ENCODE data around the gene AXIN2.

Gene AXIN2

DNA sequence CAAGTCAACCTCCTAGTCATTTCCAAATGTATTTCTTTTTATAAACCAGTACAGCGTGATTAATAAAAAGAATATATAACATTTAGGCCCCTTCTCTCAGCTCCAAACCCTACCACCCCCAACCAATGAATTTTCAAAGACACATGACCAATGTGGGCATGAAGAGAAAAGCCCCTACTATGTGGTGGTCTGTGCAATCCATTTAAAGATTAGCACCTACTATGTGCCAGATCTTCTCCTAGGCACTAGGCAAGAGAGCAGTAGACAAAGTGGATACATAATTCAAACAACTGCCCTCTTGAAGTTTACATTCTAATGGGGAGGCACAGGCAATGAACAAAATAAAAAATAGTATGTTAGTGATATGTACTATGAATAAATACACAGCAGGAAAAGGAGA, 19.4 kb downstream of the AXIN2 start:
- TF ChIP-seq, protein P1, sequence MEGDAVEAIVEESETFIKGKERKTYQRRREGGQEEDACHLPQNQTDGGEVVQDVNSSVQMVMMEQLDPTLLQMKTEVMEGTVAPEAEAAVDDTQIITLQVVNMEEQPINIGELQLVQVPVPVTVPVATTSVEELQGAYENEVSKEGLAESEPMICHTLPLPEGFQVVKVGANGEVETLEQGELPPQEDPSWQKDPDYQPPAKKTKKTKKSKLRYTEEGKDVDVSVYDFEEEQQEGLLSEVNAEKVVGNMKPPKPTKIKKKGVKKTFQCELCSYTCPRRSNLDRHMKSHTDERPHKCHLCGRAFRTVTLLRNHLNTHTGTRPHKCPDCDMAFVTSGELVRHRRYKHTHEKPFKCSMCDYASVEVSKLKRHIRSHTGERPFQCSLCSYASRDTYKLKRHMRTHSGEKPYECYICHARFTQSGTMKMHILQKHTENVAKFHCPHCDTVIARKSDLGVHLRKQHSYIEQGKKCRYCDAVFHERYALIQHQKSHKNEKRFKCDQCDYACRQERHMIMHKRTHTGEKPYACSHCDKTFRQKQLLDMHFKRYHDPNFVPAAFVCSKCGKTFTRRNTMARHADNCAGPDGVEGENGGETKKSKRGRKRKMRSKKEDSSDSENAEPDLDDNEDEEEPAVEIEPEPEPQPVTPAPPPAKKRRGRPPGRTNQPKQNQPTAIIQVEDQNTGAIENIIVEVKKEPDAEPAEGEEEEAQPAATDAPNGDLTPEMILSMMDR (IDR thresholded peaks at IDR 0.05; ENCODE audit: insufficient read depth, low read depth, low read length, missing control alignments) = no peak
- no peak overlapping the region for H3K4me3 ChIP-seq (ENCODE audit: low read depth, low read length)
- no peak for DNase-seq (ENCODE audit: low read depth)

- DNase-seq (ENCODE audit: low read depth) = no peak
- TF ChIP-seq, protein P1 (IDR thresholded peaks at IDR 0.05; ENCODE audit: insufficient read depth, low read depth, low read length, missing control alignments) = no peak
- no peak overlapping the region for H3K4me3 ChIP-seq (ENCODE audit: low read depth, low read length)
These were observed 20.0 kb downstream of the AXIN2 start for GRCh38 chr17:65541453-65541852.

- no peak for DNase-seq (ENCODE audit: low read depth)
- H3K4me3 ChIP-seq (ENCODE audit: low read depth, low read length) = no peak overlapping the region
- TF ChIP-seq, protein P1 (IDR thresholded peaks at IDR 0.05; ENCODE audit: insufficient read depth, low read depth, low read length, missing control alignments) = no peak
These were observed 21.7 kb downstream of the AXIN2 start for GRCh38 chr17:65539630-65540266.

GRCh38 chr17:65538675-65539529, 22.5 kb downstream of the AXIN2 start:
- no peak overlapping the region for H3K4me3 ChIP-seq (ENCODE audit: low read depth, low read length)
- no peak for DNase-seq (ENCODE audit: low read depth)
- TF ChIP-seq, protein P1 (IDR thresholded peaks at IDR 0.05; ENCODE audit: insufficient read depth, low read depth, low read length, missing control alignments) = no peak

DNA sequence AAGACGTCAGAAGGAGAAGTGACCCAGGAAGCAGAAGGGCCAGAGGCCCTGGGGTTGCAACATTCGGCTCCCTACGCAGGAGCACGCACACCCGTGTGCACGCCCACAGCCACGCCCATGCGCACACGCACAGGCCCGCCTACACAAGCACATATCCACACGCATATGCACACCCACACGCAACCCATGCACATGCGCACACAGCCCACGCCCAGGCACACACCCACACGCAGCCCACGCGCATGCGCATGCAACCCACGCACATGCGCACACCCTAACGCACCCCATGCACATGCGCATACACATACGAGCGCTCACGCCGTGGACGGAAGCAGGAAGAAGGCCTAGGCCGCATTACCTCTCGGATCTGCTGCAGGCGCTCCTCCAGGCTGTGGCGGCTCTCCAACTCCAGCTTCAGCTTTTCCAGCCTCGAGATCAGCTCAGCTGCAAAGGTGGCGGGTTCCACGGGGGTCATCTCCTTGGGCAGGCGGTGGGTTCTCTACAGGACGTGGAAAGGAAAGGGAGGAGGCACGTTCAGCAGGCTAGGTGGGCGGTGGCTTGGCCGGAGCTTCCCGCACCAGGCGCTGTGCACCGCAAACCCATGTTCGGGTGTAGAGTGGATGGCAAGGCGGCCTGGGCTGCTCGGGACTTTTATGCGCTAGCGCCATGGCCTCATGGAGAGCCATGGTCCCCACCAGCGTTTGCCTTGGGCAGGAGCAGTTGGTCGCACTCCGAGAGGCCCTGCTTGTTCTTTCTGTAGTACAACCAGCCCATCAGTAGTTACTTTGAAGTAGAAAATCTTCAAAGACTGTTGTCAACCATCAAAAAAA, 23.4 kb downstream of the AXIN2 start:
- TF ChIP-seq, protein P1 (IDR thresholded peaks at IDR 0.05; ENCODE audit: insufficient read depth, low read depth, low read length, missing control alignments) = no peak
- DNase-seq (ENCODE audit: low read depth) = no peak
- H3K4me3 ChIP-seq (ENCODE audit: low read depth, low read length) = no peak overlapping the region

DNA sequence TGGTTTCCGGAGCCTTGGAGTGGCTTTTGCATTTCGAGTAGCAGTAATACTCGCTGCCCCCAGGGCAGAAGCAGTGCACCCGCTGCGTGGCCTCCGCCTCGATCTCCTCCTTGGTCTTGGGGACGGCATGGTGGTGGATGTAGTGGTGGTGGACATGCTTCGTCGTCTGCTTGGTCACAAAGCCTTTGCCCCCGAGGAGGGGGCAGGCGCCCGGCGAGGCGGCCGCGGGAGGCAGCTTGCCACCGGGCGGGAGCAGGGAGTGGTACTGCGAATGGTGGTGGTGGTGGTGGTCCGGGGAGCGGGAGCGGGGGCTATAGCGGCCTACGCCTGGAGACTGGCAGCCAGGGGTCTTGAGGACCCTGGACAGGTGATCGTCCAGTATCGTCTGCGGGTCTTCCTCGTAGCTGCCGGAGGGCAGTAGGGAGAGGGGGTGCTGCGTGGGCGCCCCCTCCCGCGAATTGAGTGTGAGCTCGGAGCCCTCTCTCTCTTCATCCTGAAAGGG, 24.1 kb downstream of the AXIN2 start:
- TF ChIP-seq, protein P1 (IDR thresholded peaks at IDR 0.05; ENCODE audit: insufficient read depth, low read depth, low read length, missing control alignments) = no peak

More for the DNA sequence above, 24.1 kb downstream of the AXIN2 start:
- H3K4me3 ChIP-seq (ENCODE audit: low read depth, low read length) = no peak overlapping the region
- no peak for DNase-seq (ENCODE audit: low read depth)
